Heart left ventricle (tissue), 13 donors: ENCODE results near the gene CPO.

Source experiments
- POLR2A ChIP-seq, 2 donors: fragments of 450-650 bp; IDR thresholded peaks; one replicate each; pipeline ENCODE4 v1.6.1; 2017; ENCODE audit warnings: antibody characterized with exemption in 2 of 2, mild to moderate bottlenecking in 2 of 2, moderate library complexity in 2 of 2
- TF ChIP-seq, protein P1 (sequence below), 12 donors: fragments of 200-600 bp; sonication (generic) in 4 of 12; IDR thresholded peaks; one replicate each; pipeline versions ENCODE4 v1.5.0 to v1.8.0; 2018 to 2022; ENCODE audit warnings: antibody characterized with exemption in 12 of 12, mild to moderate bottlenecking in 5 of 12
- donor health status: ischemic (EF 13 %, LVEDD 7.1; RV severe dilation, severe dysfunction).
- donor health status: DM: no; HTN: yes; CAD: no.
- donor health status: DM: no; HTN: no; CAD: no.
- donor health status: ischemic (EF 25% LVEDD 6.9; RV normal size, moderate dysfunction).
- donor health status: ischemic (EF 25% LVEDD 5.7; RV mildly dilated, moderate dysfunction).
- donor health status: ischemic (EF 35%, LVEDD 5.7; RV mildly dilated, moderate dysfunction).
- donor health status: nonischemic (EF 11% LVEDD 7.7; RV severe dilation, severe dysfunction).
- donor health status: DM: yes; HTN: yes; CAD: no.
- donor health status: PGD.
- donor health status: ischemic (EF 29% LVEDD 5.4; RV normal size, mild dysfunction).
- donor health status: nonischemic (EF 23%, LVEDD 6.1; RV moderate dilation, normal function).

DNA sequence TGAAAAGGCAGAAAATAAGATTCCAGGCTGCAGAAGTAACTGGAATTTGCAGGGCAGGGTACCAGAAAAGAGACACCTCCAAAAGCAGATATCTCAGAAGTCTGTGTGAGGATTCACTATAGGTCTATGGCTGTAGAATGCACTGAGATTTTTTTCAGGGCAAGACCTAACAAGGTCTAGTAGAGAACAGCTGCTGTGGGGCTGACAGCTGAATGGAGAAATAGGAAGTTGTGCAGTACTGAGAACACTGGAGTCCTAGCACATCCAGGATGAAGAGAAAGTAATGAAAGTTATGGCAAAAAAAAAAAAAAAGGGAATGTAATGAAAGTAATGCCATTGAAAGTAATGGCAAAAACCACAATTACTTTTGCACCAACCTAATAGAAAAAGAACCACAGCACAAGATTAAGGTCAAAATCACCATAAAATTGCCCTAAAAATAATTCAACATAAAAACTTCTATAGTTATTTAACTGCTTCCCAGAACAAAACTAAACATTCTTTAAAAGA is 57.3 kb downstream of the CPO start:
- TF ChIP-seq POLR2A (IDR thresholded peaks at IDR 0.05), result no peak
- TF ChIP-seq, protein P1, sequence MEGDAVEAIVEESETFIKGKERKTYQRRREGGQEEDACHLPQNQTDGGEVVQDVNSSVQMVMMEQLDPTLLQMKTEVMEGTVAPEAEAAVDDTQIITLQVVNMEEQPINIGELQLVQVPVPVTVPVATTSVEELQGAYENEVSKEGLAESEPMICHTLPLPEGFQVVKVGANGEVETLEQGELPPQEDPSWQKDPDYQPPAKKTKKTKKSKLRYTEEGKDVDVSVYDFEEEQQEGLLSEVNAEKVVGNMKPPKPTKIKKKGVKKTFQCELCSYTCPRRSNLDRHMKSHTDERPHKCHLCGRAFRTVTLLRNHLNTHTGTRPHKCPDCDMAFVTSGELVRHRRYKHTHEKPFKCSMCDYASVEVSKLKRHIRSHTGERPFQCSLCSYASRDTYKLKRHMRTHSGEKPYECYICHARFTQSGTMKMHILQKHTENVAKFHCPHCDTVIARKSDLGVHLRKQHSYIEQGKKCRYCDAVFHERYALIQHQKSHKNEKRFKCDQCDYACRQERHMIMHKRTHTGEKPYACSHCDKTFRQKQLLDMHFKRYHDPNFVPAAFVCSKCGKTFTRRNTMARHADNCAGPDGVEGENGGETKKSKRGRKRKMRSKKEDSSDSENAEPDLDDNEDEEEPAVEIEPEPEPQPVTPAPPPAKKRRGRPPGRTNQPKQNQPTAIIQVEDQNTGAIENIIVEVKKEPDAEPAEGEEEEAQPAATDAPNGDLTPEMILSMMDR (IDR thresholded peaks at IDR 0.05), result no peak
